G401 (cell line): Measurements from ENCODE around the gene TXNDC5. TPM values are rescaled to one million over a fixed set of nuclear protein-coding genes. Genes with fewer than 3 reads are reported as not detected.

Experiments used
- DNase-seq: peaks from one replicate; pipeline ENCODE4 v3.0.0-alpha.2; 2015; ENCODE audit warnings: low spot score
- in situ Hi-C: cut with HindIII; loops from 2 replicates; pipeline ENCODE4 v1.10.0; 2016; ENCODE audit warnings: low sequenced_read_pairs, mixed read lengths
- total RNA-seq: library from RNA; depleted of rRNA; stranded (reverse); fragments of >200 nt; shearing (Covaris generic); gene quantifications from 2 replicates; pipeline ENCODE4 v1.2.3, GENCODE V29; 2014

The TXNDC5 gene
- total RNA-seq, 1 experiment from 2014 or later: 311 TPM

DNA sequence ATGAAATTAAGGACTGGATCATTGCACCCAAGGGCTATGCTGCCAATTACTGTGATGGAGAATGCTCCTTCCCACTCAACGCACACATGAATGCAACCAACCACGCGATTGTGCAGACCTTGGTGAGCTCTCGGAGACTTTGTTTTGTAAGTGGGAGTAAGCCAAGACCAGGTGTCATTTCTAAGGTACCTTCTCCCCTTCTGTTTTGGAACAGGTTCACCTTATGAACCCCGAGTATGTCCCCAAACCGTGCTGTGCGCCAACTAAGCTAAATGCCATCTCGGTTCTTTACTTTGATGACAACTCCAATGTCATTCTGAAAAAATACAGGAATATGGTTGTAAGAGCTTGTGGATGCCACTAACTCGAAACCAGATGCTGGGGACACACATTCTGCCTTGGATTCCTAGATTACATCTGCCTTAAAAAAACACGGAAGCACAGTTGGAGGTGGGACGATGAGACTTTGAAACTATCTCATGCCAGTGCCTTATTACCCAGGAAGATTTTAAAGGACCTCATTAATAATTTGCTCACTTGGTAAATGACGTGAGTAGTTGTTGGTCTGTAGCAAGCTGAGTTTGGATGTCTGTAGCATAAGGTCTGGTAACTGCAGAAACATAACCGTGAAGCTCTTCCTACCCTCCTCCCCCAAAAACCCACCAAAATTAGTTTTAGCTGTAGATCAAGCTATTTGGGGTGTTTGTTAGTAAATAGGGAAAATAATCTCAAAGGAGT, 30.4 kb downstream of the TXNDC5 start:
- no peak for DNase-seq
- in situ Hi-C loops: no loop called here

DNA sequence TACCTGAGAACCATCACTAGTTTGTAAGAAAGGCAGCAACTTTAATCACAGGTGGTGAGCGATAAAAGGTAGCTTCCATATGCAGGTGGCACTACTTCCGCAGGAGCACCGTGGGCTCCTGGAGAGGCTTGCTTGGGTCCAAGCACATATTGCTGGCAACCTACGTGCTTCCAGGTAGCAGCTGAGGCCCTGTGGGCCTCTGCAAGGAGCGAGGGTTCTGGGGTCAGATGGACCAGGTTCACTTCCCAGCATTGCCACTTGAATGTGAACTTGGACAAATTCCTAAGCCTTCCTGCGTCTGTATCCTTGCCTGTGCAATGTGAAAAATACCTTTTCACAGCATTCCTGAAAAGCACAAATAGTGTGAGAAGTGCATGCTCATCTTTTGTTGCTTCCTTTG, 31.0 kb downstream of the TXNDC5 start:
- DNase-seq: no peak
- in situ Hi-C loops: no loop called here

DNA sequence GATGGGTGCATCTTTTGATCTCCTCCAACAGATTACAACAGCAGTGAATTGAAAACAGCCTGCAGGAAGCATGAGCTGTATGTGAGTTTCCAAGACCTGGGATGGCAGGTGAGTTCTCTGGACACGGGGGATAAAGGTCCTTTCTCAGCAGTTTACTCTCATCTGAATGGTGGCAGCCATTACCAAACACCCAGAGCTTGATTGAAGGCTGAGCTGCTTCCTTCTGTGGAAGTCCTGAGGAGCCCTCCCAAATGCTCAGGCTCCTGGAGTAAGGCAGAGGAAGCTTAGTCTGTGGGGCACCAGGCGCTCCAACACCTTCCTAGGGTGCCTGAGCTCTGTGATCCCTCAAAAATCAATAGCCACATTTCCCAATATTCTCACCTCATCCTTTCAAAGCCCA, 31.5 kb downstream of the TXNDC5 start:
- in situ Hi-C loops: no loop called here
- DNase-seq: no peak

DNA sequence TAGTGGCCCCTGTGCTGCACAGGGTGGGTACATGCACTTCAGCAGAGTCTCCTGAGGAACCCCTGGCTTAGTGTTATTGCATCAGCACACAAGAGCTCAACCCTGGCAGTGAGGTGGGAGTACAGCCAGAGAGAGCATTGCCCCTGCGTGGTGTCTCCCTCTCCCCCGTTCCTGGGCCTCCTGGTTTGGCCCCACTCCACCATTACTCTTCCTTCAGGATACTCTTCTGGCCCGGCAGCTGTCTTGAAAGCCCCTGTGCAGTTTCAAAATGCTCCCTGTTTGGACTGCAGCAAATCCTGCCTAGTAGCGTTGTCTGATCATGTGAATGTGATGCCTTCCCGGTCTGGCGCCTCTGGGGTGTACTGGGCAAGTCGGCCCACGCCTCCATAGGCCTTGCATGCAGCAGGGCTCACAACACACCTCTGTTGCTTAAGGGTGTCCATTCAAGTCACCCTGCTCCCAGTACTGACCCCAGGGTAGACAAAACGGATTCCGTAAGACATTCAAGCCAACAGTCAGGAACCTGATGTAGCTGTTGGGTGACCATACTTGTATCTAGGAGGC, 32.1 kb downstream of the TXNDC5 start:
- in situ Hi-C loops: no loop called here
- DNase-seq: no peak

DNA sequence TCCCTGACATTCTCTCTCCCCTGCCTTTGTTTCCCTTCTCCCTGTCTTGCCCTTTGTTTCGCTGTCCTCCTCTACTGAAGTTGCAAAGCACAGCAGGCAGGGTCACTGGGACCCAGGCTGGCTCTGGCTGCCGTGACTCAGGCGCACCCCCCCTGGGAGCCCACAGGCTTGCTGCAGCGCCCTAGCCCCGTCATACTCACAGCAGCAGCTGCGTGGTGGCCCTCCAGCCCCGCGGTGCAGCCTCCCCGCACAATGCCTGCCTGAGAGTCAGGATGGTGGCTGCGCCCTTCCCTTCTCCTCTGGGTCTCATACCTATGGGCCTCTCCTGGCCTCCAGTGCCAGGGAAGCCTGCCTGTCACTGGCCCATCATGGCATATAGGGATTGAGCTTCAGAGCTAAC, 41.7 kb downstream of the TXNDC5 start:
- in situ Hi-C loops: no loop called here
- DNase-seq: no peak

DNA sequence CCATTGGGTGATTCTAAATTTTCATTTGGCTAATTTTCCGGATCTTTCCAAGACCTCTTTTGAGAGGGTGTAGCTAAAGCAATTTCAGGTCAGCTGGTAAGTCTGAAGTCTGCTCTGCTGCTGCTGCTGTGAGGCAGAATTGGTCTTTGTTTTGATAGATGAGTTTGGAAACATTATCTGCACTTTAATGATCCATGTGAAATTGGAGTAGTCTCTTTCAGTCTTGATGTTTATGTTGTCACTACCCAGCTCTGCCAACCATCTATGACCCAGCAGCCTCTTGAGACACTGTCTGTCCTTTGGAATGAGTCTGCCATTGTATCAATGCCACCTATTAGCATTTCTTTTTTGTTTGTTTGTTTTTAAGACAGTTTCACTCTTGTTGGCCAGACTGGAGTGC, 44.1 kb downstream of the TXNDC5 start:
- in situ Hi-C loops: no loop called here
- no peak for DNase-seq

DNA sequence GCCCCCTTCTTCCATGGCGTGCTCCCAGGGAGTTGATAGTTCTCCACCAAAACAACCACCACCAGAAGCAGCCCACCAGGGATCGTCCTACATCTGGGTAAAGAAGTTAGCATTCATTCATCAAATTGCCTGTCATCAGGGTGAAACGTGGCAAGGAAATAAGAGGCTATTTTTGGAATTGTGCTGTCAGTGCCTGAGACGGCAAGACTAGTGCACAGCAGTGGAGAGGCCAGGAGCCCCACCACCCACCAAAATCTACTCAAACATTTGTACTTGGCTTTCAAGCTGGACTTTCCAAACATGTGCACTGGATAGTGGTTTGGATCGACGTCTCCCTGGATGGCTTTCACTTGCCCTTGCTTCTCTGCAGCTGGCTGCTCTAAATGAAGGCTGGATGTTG, 44.8 kb downstream of the TXNDC5 start:
- DNase-seq: no peak
- in situ Hi-C loops: no loop called here

DNA sequence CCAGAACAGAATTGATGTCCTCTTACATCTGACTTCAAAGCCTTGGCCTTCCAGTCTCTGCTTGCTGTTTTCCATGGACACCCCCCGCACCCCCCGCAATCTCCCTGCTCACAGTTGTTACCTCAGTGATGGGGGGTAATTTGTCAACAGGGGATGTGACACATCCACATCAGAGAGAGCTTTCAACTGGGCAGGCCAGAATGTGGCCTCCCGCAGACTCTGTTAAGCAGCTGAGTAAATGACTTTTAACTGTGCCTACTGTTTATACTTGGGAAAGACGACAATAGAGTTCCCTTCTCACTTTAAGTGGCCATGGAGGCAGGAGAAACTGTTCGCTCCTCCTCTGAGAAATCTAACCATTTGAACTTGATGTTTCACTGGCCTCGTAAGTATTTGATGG, 51.0 kb downstream of the TXNDC5 start:
- in situ Hi-C loops: no loop called here
- no peak for DNase-seq

DNA sequence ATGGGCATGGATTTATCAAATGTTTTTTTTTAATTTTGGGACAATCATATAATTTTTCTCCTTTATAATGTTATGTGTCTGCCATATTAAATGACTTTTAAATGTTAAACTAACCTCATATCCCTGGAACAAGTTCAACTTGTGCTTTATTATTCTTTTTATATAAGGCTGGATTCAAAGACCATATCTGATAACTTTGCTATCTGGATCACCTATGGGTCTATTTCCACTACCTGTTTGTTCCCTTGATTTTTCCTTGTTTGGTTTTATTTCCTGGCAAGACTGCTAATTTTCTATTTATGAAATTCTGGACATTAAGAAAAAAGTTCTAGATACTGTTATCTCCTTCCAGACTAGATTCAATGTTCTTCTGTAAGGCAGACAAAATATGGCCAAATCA, 58.8 kb downstream of the TXNDC5 start:
- DNase-seq: no peak
- in situ Hi-C loops: no loop called here

DNA sequence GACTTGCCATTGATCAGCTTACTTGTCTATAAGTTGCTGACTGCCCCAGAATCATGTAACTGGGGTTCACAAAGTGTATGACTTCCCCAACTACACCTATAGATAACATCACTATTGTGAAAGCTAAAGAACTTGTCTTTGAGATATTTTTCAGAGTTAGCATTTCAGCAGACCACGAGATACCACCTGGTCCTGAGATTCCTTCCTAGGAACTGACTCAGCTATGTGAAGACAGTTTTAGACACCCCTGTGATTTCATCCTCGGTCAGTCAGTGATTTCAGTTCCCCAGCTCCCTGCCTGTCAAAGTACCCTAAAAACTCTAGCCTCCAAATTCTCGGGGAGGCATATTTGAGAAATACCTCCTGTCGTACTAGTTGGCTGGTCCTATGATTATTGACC, 62.4 kb downstream of the TXNDC5 start:
- in situ Hi-C loops: no loop called here
- no peak for DNase-seq

DNA sequence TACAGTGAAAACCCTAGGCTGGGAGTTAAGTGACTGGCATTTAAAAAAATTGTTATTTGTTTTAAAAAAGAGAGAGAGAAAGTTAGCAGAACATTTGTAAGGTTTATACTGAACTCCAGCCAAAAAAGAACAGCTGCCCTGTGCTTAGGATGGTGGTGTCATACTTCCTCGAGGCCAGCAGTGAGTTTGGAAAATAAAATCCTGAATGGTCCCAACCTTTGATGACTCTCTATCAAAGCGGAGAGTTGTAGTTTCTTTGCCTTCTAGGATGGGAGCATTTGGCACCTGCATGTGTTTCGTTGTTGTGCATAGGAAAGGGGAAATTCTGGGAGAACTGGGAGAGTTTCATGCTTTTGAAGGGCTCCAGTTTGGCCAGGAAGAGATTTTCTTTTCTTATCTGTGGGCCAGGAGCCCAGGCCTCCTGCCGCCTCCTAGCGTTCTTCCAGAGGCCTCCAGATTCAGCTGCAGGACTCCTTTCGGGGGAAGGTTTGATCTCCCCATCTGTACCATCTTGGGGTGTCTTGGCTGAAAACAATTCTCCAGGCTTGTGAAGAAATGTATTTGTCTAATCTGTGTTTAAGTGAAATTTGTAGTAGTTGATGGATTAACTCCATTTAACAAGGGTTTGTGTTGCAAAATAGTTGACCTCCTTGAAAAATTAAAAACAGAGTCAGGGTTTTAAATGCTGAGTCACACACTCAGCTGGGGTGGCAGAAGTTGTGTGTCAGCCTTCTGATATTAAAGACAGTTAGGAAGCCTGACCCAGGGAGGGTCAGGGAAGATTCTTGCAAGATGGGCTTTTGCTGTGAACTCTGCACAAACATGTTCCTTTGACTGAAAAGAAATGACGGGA, 63.4 kb downstream of the TXNDC5 start:
- DNase-seq: no peak
- in situ Hi-C loops: no loop called here

DNA sequence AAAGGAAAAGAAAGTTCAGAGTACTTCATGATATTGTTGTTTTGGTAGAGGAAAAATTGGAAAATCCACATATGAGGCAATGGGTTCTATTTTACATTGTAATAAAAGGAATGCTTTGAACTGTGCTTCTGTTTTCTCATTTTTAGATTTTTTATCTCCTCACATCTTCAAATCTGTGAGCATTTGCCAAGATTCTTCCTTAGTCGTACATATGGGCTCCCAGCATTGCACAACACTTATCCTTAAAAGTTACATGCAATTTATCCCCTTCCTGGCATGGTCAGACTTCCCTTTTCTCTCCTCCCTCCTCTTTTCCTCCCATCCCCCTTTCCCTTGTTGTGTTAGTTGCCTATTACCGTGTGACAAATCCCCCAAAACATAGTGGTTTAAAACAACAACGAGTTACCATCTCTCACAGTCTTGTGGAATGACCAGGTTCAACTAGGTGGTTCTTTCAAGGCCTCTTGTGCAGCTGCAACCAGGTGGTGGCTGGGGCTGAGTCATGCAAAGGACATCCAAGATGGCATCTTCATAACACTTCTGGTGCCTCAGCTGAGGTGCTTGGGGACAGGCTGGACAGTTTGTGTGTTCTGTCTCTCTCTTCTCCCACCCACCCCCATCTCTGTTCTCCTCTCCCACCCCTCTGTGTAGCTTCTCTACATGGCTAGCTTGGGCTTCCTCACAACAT, 68.7 kb downstream of the TXNDC5 start:
- in situ Hi-C loops: no loop called here
- DNase-seq: no peak

DNA sequence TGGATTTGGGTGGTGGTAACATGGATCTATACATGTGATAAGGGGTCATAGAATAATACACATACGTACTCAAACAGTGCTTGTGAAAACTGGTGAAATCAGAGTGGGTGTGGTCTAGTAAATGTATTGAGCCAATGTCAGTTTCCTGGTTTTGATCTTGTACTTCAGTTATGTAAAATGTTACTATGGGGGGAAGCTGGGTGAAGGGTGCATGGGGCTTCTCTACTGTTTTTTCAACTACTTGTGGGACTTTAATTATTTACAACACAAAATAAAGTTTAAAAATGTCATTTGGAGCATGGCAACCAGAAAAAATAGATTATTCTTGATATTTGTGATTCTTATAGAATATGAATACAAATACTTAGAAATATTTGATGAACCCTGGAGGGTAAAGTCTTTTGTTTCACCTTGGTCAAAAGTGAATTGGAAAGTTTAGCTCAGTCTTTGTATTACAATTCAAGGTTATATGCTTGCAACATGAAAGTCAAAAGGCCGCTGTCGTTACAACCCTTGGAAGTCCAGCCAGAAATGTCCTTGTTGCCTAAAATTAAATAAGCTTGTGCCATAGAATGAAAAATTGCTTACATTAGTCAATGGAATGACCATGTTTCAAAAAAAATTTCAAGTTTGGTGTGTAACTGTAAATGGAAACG, 74.1 kb downstream of the TXNDC5 start:
- DNase-seq: no peak
- in situ Hi-C loops: no loop called here

DNA sequence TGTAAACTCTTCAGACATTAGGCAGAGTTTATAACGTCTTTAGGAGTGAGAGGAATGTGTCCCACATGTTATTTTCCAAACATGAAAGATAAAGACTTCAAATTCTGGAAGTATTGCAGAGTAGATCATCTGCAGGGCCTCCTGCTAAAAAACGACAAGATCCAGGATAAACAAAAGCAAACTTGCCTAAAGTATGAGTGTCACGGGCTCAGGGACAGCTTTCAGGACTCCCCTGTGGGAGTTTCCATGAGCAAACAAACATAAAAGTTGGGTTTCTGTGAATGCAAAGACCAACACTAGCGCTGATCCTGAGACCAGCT, 76.9 kb downstream of the TXNDC5 start:
- no peak for DNase-seq

DNA sequence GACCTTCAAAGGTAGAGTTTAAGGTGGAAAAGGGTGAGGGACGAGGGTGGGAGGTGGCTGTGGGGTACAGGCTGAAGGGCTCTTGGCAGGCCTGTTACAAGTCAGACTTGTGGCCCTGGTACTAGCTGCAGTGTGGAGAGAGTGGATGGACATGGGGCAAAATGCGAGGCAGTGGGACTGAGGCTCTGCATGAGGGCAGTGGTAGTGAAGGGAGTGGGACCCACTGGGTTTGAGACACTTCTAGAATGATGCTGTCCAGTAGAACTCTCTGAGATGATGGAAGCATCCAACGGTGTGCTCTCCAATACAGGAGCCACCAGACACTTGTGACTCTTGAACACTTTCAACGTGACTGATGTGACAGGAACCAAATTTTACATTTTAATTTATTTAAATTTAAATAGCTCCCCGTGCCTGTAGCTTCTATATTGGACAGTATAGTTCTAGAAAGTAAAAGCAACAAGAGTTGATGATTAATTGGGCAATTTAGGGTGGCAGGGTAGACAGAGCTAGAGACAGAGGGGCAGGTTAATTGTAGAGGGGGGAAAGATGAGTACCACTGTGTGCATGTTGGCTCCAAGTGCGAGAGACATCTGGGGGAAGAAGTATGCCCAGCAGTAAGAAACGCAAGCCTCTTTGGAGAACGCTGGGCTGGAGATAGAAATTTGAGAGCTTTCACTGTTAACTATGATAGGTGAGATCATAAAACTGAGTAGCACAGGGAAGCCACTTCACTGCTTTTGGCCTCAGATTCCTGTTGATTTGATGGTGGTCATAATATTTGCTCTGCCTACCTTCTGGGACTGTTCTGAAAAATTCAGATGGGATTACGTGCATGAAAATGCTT, 77.5 kb downstream of the TXNDC5 start:
- in situ Hi-C loops: no loop called here
- DNase-seq: no peak

More for the DNA sequence above, 76.9 kb downstream of the TXNDC5 start:
- in situ Hi-C loops: no loop called here
